A549 (cell line): ENCODE data around the gene SPATA45.

Experiments
- MAFK ChIP-seq: fragments of 450-650 bp; IDR thresholded peaks from 2 replicates; pipeline ENCODE4 v1.6.1; 2014; ENCODE audit not compliant: partially characterized antibody
- ZNF302 ChIP-seq: fragments of 250-450 bp; sonication (Bioruptor Pico); IDR thresholded peaks from 2 replicates; pipeline ENCODE4 v1.9.0; 2021; ENCODE audit warnings: inconsistent platforms, mild to moderate bottlenecking, moderate library complexity
- TF ChIP-seq, protein P1 (sequence below): fragments of >200 bp; sonication (Bioruptor Twin); formaldehyde crosslinking; IDR thresholded peaks from 3 replicates; pipeline ENCODE4 v1.5.1; 2016

DNA sequence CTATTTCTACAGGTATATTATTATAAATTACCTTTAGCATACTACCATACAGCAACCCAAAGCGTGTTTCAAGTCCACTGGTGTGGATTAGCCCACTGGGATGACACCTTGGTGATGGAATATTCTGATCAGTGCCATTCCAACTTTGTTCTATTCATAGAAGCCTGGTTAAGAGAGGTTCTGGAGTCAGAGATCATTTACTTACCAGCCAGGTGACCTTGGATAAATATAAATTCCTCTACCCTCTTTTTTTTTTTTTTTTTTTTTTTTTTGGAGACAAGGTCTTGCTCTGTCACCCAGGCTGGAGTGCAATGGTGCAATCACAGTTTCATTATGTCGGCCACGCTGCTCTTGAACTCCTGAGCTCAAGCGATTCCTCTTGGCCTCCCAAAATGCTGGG, at the start of gene SPATA45:
- TF ChIP-seq, protein P1, sequence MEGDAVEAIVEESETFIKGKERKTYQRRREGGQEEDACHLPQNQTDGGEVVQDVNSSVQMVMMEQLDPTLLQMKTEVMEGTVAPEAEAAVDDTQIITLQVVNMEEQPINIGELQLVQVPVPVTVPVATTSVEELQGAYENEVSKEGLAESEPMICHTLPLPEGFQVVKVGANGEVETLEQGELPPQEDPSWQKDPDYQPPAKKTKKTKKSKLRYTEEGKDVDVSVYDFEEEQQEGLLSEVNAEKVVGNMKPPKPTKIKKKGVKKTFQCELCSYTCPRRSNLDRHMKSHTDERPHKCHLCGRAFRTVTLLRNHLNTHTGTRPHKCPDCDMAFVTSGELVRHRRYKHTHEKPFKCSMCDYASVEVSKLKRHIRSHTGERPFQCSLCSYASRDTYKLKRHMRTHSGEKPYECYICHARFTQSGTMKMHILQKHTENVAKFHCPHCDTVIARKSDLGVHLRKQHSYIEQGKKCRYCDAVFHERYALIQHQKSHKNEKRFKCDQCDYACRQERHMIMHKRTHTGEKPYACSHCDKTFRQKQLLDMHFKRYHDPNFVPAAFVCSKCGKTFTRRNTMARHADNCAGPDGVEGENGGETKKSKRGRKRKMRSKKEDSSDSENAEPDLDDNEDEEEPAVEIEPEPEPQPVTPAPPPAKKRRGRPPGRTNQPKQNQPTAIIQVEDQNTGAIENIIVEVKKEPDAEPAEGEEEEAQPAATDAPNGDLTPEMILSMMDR, result no peak
- TF ChIP-seq MAFK (no peak), ZNF302 (CRISPR knock-in tag) (no peak)
